GM19468 (cell line): ENCODE measurements around the gene MPP3.
"Not testable (repeated sequence)": the region's sequence is repeated elsewhere in the genome, so short reads cannot be mapped to it uniquely, and the experiment has no call there.

Source experiments
- ATAC-seq: cut with Tn5 transposase; IDR thresholded peaks from one replicate; pipeline ENCODE4 v1.9.1; 2021; ENCODE audit warnings: mild to moderate bottlenecking, moderate library complexity, moderate number of reproducible peaks; ENCODE audit not compliant: unreplicated experiment; ENCODE audit errors: extremely low read depth

The MPP3 gene

DNA sequence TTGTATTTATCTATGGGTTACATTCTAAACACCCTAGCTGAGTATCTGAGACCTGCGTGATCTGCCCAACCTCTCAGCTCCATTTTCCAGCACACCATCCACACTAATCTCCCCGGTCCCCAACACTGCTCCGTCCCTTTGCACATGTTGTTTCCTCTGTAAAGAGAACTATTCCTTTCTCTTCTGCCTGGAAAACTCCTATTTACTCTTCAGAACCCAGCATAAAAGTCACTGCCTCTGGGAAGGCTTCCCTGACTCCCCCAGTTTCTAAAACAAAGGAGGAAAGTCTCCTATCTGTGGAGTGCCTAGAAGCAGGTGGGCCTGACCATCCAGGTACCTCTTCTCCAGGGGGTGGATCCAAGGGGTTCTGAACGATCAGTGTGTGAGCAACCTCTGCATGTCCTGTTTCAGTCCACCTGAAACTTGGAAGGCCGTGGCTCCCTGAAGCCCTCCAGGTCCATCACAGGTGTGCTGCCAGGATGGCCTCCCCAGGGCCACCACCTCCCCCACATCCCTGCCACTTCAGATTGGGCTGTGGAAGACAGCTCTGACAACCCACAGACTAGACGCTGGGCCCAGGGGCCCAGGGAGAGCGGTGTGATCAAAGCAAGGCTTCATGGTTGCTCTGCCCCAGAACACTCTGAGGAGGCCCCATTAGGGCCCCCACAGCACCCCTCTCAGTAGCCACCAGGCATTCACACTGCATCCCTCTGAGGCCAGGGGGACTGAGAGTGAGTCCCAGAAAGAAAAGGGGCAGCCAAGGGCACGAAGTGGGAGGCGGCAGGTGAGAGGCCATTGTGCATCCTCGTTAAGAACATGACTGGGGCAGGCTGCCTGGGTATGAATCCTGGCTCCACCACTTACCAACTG lies 20.3 kb downstream of the MPP3 start:
- no peak for ATAC-seq

GRCh38 chr17:43810823-43811222 lies 22.1 kb downstream of the MPP3 start:
- no peak for ATAC-seq

DNA sequence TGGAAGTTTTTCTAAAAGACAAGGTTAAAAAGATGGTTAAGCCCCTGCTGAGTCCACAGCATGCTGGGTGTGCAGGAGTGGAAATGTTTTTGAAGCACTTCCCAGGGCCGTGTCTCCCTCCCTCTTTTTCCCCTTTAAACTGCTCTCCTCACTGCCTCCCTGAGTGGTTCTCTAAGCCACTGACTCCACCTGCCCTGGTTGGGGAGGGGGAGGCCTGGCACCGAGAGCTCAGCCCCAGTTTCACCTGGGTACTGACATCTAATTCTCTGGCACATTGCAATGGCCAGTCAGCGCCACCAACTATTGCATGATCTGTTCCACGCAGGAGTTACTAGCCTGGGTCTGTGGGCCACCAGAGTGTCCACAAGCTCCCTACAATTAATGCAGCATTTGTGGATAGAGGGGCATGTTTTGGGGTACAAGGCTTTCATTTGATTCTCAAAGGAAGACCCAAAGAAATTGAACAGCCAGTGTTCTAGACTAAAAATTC lies 22.7 kb downstream of the MPP3 start:
- no peak for ATAC-seq

GRCh38 chr17:43809121-43809520 lies 23.8 kb downstream of the MPP3 start:
- no peak for ATAC-seq

- ATAC-seq = no peak
Measured at GRCh38 chr17:43808076-43808475, 24.9 kb downstream of the MPP3 start.

DNA sequence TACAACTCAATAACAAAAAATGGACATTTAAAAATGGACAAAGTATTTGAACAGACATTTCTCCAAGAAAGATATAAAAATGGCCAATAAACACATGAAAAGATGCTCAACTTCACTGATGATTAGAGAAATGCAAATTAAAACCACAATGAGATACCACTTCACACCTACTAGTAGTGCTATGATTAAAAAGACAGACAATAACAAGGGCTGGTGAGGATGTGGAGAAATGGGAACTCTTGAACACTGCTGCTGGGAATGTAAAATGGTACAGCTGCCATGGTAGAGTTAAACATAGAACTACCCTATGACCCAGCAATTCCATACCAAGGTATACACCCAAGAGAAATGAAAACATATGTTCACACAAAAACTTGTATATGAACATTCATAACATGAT lies 27.8 kb downstream of the MPP3 start:
- no peak for ATAC-seq

- no peak for ATAC-seq
Measured at GRCh38 chr17:43803758-43804157, 29.2 kb downstream of the MPP3 start.

- ATAC-seq = no peak
Measured at GRCh38 chr17:43801844-43802243, 31.1 kb downstream of the MPP3 start.

- ATAC-seq = no peak
Measured at GRCh38 chr17:43800736-43801135, 32.2 kb downstream of the MPP3 start.

GRCh38 chr17:43799047-43799446 lies 33.9 kb downstream of the MPP3 start:
- no peak for ATAC-seq

GRCh38 chr17:43798024-43798423 lies 34.9 kb downstream of the MPP3 start:
- not testable (repeated sequence) for ATAC-seq

GRCh38 chr17:43792668-43793067 lies 40.3 kb downstream of the MPP3 start:
- ATAC-seq = not testable (repeated sequence)

DNA sequence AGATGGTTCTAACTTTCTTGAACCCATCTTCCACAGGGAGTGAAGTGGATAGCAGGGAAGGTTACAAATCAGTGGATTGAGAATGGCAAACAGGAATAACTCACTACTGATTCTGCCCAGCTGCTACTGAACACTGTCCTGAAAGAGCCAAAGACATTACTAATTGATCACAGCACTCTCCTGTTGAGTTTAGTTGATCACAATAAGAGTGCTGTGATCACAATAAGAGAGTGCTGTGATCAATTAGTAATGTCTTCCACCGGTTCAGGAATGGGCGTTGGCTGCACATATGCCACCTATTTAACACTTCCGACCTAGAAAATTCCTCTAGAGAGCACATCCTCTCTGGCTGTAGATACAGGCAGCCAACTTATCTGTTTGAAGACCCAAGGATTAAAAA lies 41.4 kb downstream of the MPP3 start:
- no peak for ATAC-seq

DNA sequence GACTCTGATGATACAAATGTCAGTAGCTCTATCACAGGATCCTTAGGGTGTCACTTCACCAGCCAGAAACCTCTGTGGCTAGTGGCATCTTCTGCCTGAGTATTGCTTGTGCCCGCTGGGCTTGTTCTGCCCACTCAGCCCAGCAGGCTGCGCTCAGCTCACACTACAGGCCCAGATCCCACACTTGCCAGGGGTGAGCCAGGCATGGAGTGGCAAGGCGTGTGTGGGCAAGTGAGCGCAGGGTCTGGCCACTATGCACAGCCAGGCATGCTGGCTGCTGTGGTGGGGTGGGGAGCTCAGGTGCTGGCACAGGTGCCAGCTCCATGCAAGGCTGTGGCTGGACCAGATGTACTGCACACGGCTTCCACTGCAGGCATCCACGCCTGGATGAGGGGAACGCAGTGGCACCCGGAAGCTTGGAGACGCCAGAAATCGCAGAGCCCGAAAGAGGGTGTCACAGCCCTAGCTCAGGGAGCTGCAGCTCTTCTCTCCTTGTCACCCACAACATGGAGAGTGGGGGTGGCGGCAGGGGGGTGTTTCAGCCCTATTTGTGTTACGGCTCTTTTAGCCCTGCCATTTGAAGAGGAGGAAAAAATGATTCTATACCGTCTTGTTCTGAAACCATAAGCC lies 42.5 kb downstream of the MPP3 start:
- no peak for ATAC-seq

DNA sequence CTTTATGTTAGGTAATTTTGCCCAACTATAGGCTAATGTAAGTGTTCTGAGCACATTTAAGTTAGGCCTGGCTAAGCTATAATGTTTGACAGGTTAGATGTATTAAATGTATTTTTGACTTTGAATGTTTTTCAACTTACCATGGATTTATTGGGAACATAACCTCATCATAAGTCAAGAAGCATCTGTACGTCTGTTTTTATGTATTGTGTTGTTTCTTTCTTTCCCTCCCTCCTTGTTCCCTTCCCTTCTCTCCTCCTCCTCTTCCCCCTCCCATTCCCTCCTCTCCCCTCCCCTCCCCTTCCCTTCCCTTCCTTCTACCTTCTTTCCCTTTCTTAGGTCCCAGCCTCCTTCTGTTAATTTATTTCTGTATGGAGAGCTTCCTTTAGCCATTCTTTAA lies 43.5 kb downstream of the MPP3 start:
- ATAC-seq = no peak

GRCh38 chr17:43788540-43788939 lies 44.4 kb downstream of the MPP3 start:
- no peak for ATAC-seq

GRCh38 chr17:43787728-43788127 lies 45.2 kb downstream of the MPP3 start:
- no peak for ATAC-seq

DNA sequence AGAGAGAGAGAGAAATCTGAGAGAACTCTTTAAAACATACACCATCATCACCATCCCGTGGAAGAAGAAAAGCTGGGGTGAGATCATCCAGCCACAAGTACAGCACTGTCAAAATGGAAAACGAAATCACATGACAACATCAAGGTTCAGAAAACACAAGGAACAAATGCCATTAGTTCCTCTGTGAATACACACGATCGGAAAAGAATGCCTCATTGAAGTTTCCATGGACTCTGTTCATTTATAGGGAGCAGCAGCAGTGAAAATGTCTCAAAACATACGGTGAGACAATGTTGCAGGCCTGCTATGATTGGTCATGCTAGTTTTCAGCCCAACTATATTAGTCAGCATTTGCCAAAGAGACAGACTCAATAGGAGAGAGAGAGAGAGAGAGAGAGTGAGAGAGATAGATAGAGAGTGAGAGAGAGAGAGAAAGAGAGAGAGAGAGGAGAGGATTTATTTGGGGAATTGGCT lies 48.3 kb downstream of the MPP3 start:
- ATAC-seq = no peak

- no peak for ATAC-seq
Measured at GRCh38 chr17:43784068-43784467, 48.9 kb downstream of the MPP3 start.

GRCh38 chr17:43782913-43783680 lies 49.8 kb downstream of the MPP3 start:
- no peak for ATAC-seq

DNA sequence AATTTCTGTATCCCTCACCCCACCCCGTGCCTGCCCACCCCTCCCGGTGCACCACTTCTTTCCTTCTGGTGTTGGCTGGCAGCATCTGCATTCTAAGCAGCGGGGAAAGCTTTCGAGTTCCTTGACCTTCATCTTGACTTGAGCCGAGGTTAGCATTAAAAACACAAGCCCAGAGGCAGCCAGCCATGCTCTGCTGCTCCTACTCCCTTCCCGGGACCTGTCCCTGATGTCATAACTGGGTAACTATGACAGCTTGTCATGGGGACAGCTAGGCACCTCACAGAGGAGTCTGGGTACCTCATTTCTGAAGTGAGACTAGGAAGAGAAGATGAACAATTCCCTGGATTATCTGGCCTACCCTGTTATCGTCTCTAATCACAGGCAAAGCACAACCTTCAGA lies 52.8 kb downstream of the MPP3 start, which contains the start of gene CFAP97D1:
Gene CFAP97D1, plus strand, starts transcription at position 301 of the 400 bp plus-strand sequence. Its CDS starts 28 bp downstream, at position 329.
- ATAC-seq = no peak
